ENCODE data around the gene IFITM1.
A peak's percentile ranks its signal among the peaks of the same experiment; 100 is the strongest.

IFITM1 gene

GRCh38 chr11:289398-289711, 24.5 kb upstream of the IFITM1 start:
- no peak overlapping the region for H4K5ac ChIP-seq (ENCODE audit: low read length)
- peaks cover 12% of the 10 kb centered on the region for H3K4me1 ChIP-seq (ENCODE audit: control insufficient read depth, low read depth, low read length)

GRCh38 chr11:289712-290620, 23.9 kb upstream of the IFITM1 start:
- peak overlapping the region; percentile 56 for H3K18ac ChIP-seq (ENCODE audit: low read length)
- H3K27me3 ChIP-seq (ENCODE audit: insufficient read depth, low read length, poor library complexity): no peaks in the 10 kb centered on the region
- H2AK5ac ChIP-seq (ENCODE audit: low read length): no peak overlapping the region
- peak overlapping the region; percentile 66 for H3K4ac ChIP-seq (ENCODE audit: low read depth, low read length)
- peaks cover 8% of the 10 kb centered on the region for H3K36me3 ChIP-seq (ENCODE audit: control insufficient read depth, insufficient read depth, low read length)
- H3K4me3 ChIP-seq (ENCODE audit: low read length): no peak overlapping the region
- H3K9ac ChIP-seq (ENCODE audit: low read length): peak overlapping the region; percentile 72
- H3K79me2 ChIP-seq (ENCODE audit: control insufficient read depth, insufficient read depth, low read length): no peaks in the 10 kb centered on the region
- no peak overlapping the region for H4K5ac ChIP-seq (ENCODE audit: low read length)
- peak overlapping the region; percentile 77 for H3K56ac ChIP-seq (ENCODE audit: low read length)
- H2BK120ac ChIP-seq (ENCODE audit: low read depth, low read length): peak overlapping the region; percentile 39
- no peak overlapping the region for H2BK15ac ChIP-seq (replicated peaks; ENCODE audit: low read depth)
- H3K23ac ChIP-seq (ENCODE audit: low read length): peak overlapping the region; percentile 90
- H4K8ac ChIP-seq (ENCODE audit: low read depth, low read length): no peak overlapping the region
- no peak for DNase-seq
- H3K27ac ChIP-seq (ENCODE audit: low read depth, low read length): no peak overlapping the region
- no peak overlapping the region for H2BK5ac ChIP-seq (ENCODE audit: low read length)
- H3K79me1 ChIP-seq (ENCODE audit: low read length): peaks cover 1% of the 10 kb centered on the region
- peaks cover 12% of the 10 kb centered on the region for H3K4me1 ChIP-seq (ENCODE audit: control insufficient read depth, low read depth, low read length)
- no CpG with 5 or more reads among the region's 48 CpGs for WGBS (ENCODE audit: extremely low coverage, insufficient coverage, low lambda C conversion rate)
- H3K4me2 ChIP-seq (ENCODE audit: low read length): peak overlapping the region; percentile 49

More at GRCh38 chr11:289398-289711, 24.5 kb upstream of the IFITM1 start:
- no peak overlapping the region for H4K8ac ChIP-seq (ENCODE audit: low read depth, low read length)
- peaks cover 1% of the 10 kb centered on the region for H3K79me1 ChIP-seq (ENCODE audit: low read length)
- no peaks in the 10 kb centered on the region for H3K27me3 ChIP-seq (ENCODE audit: insufficient read depth, low read length, poor library complexity)
- H3K4me3 ChIP-seq (ENCODE audit: low read length): no peak overlapping the region
- H3K18ac ChIP-seq (ENCODE audit: low read length): peak overlapping the region; percentile 56
- no peak overlapping the region for H3K27ac ChIP-seq (ENCODE audit: low read depth, low read length)
- peak overlapping the region; percentile 66 for H3K4ac ChIP-seq (ENCODE audit: low read depth, low read length)
- H2BK15ac ChIP-seq (replicated peaks; ENCODE audit: low read depth): no peak overlapping the region
- no peak overlapping the region for H2AK5ac ChIP-seq (ENCODE audit: low read length)
- DNase-seq: no peak
- H3K4me2 ChIP-seq (ENCODE audit: low read length): peak overlapping the region; percentile 49
- peaks cover 6% of the 10 kb centered on the region for H3K36me3 ChIP-seq (ENCODE audit: control insufficient read depth, insufficient read depth, low read length)
- no peak overlapping the region for H2BK5ac ChIP-seq (ENCODE audit: low read length)
- H3K56ac ChIP-seq (ENCODE audit: low read length): peak overlapping the region; percentile 68
- H3K9ac ChIP-seq (ENCODE audit: low read length): peak overlapping the region; percentile 72
- H2BK120ac ChIP-seq (ENCODE audit: low read depth, low read length): peak overlapping the region; percentile 39
- H3K79me2 ChIP-seq (ENCODE audit: control insufficient read depth, insufficient read depth, low read length): no peaks in the 10 kb centered on the region
- no CpG with 5 or more reads among the region's 14 CpGs for WGBS (ENCODE audit: extremely low coverage, insufficient coverage, low lambda C conversion rate)
- no peak overlapping the region for H3K23ac ChIP-seq (ENCODE audit: low read length)

- no peaks in the 10 kb centered on the region for H3K27me3 ChIP-seq (ENCODE audit: insufficient read depth, low read length, poor library complexity)
- H3K79me1 ChIP-seq (ENCODE audit: low read length): peaks cover 1% of the 10 kb centered on the region
- H2BK120ac ChIP-seq (ENCODE audit: low read depth, low read length): no peak overlapping the region
- H2BK15ac ChIP-seq (replicated peaks; ENCODE audit: low read depth): no peak overlapping the region
- H3K9ac ChIP-seq (ENCODE audit: low read length): peak overlapping the region; percentile 71
- no peak for DNase-seq
- no peak overlapping the region for H2BK5ac ChIP-seq (ENCODE audit: low read length)
- no peaks in the 10 kb centered on the region for H3K79me2 ChIP-seq (ENCODE audit: control insufficient read depth, insufficient read depth, low read length)
- H3K4me2 ChIP-seq (ENCODE audit: low read length): peak overlapping the region; percentile 40
- H3K36me3 ChIP-seq (ENCODE audit: control insufficient read depth, insufficient read depth, low read length): peaks cover 8% of the 10 kb centered on the region
- no peak overlapping the region for H3K4ac ChIP-seq (ENCODE audit: low read depth, low read length)
- H2AK5ac ChIP-seq (ENCODE audit: low read length): no peak overlapping the region
- H3K4me3 ChIP-seq (ENCODE audit: low read length): no peak overlapping the region
- H3K27ac ChIP-seq (ENCODE audit: low read depth, low read length): peak overlapping the region; percentile 58
- H4K5ac ChIP-seq (ENCODE audit: low read length): no peak overlapping the region
- no peak overlapping the region for H4K8ac ChIP-seq (ENCODE audit: low read depth, low read length)
- H3K56ac ChIP-seq (ENCODE audit: low read length): peak overlapping the region; percentile 77
- H3K18ac ChIP-seq (ENCODE audit: low read length): no peak overlapping the region
- H3K23ac ChIP-seq (ENCODE audit: low read length): peak overlapping the region; percentile 66
- no CpG with 5 or more reads among the region's 13 CpGs for WGBS (ENCODE audit: extremely low coverage, insufficient coverage, low lambda C conversion rate)
- H3K4me1 ChIP-seq (ENCODE audit: control insufficient read depth, low read depth, low read length): peaks cover 12% of the 10 kb centered on the region
Observed at GRCh38 chr11:290621-291231, 23.1 kb upstream of the IFITM1 start.

GRCh38 chr11:291281-292210, 22.3 kb upstream of the IFITM1 start:
- Histone ChIP-seq H2BK15ac (replicated peaks; ENCODE audit: low read depth) (no peak overlapping the region), H3K27me3 (ENCODE audit: insufficient read depth, low read length, poor library complexity) (no peaks in the 10 kb centered on the region), H3K23ac (ENCODE audit: low read length) (peak overlapping the region; percentile 98), H2AK5ac (ENCODE audit: low read length) (peak overlapping the region; percentile 69), H3K56ac (ENCODE audit: low read length) (peak overlapping the region; percentile 77), H3K79me1 (ENCODE audit: low read length) (peaks cover 1% of the 10 kb centered on the region), H4K8ac (ENCODE audit: low read depth, low read length) (no peak overlapping the region), H4K5ac (ENCODE audit: low read length) (no peak overlapping the region), H3K4me3 (ENCODE audit: low read length) (no peak overlapping the region), H2BK5ac (ENCODE audit: low read length) (peak overlapping the region; percentile 67), H3K27ac (ENCODE audit: low read depth, low read length) (peak overlapping the region; percentile 58), H3K18ac (ENCODE audit: low read length) (no peak overlapping the region), H3K4me1 (ENCODE audit: control insufficient read depth, low read depth, low read length) (peaks cover 12% of the 10 kb centered on the region), H2BK120ac (ENCODE audit: low read depth, low read length) (no peak overlapping the region), H3K4ac (ENCODE audit: low read depth, low read length) (no peak overlapping the region), H3K4me2 (ENCODE audit: low read length) (peak overlapping the region; percentile 40), H3K79me2 (ENCODE audit: control insufficient read depth, insufficient read depth, low read length) (no peaks in the 10 kb centered on the region), H3K36me3 (ENCODE audit: control insufficient read depth, insufficient read depth, low read length) (peaks cover 8% of the 10 kb centered on the region), H3K9ac (ENCODE audit: low read length) (peak overlapping the region; percentile 71)
- peak; percentile 70 for DNase-seq
- WGBS (ENCODE audit: extremely low coverage, insufficient coverage, low lambda C conversion rate): no CpG with 5 or more reads among the region's 44 CpGs

- Histone ChIP-seq H3K36me3 (ENCODE audit: control insufficient read depth, insufficient read depth, low read length) (peaks cover 8% of the 10 kb centered on the region), H2BK120ac (ENCODE audit: low read depth, low read length) (no peak overlapping the region), H3K18ac (ENCODE audit: low read length) (no peak overlapping the region), H3K4me3 (ENCODE audit: low read length) (no peak overlapping the region), H2BK15ac (replicated peaks; ENCODE audit: low read depth) (no peak overlapping the region), H3K23ac (ENCODE audit: low read length) (no peak overlapping the region), H3K79me1 (ENCODE audit: low read length) (peaks cover 1% of the 10 kb centered on the region), H2BK5ac (ENCODE audit: low read length) (no peak overlapping the region), H2AK5ac (ENCODE audit: low read length) (no peak overlapping the region), H3K9ac (ENCODE audit: low read length) (no peak overlapping the region), H3K27ac (ENCODE audit: low read depth, low read length) (no peak overlapping the region), H3K79me2 (ENCODE audit: control insufficient read depth, insufficient read depth, low read length) (no peaks in the 10 kb centered on the region), H4K8ac (ENCODE audit: low read depth, low read length) (no peak overlapping the region), H3K4me1 (ENCODE audit: control insufficient read depth, low read depth, low read length) (peaks cover 12% of the 10 kb centered on the region), H3K27me3 (ENCODE audit: insufficient read depth, low read length, poor library complexity) (no peaks in the 10 kb centered on the region), H4K5ac (ENCODE audit: low read length) (no peak overlapping the region), H3K56ac (ENCODE audit: low read length) (no peak overlapping the region), H3K4ac (ENCODE audit: low read depth, low read length) (no peak overlapping the region), H3K4me2 (ENCODE audit: low read length) (no peak overlapping the region)
- WGBS (ENCODE audit: extremely low coverage, insufficient coverage, low lambda C conversion rate): no CpG with 5 or more reads among the region's 29 CpGs
- DNase-seq: no peak
Observed at GRCh38 chr11:292211-293121, 21.4 kb upstream of the IFITM1 start.
